ENCODE measurements around the gene GLS2.

The GLS2 gene

DNA sequence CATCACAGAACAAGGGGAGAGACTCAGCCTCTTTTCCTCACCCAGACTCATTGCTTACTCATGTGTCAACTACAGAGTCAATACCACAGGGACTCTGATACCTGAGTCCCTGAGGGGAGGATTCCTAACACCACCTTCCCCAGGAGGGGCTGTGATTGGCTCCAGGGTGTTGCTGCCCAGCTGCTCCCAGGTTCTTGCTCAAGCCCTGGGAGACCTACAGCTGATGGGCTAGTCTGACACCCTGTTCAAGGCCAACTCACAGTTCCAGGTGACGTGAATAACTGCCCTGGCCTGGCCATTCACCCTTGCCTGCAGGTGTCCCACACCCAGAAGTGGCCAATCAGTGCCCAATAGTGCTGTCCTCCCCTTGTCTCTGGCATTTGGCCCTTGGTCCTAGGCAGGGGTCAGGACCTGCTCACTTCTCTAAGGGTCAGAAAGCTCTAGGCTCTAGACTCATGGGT lies 11.0 kb downstream of the GLS2 start:
- CTCF ChIA-PET = interaction anchor here (1.3 to 3.1 kb wide), 2 partner anchors 13 to 288 kb away, joined by 3 to 12 read pairs; partner anchors contain the start of gene SMARCC2
- H3K4me3 ChIP-seq (ENCODE audit: low read depth, low read length) = no peak overlapping the region
- TF ChIP-seq, protein P1, sequence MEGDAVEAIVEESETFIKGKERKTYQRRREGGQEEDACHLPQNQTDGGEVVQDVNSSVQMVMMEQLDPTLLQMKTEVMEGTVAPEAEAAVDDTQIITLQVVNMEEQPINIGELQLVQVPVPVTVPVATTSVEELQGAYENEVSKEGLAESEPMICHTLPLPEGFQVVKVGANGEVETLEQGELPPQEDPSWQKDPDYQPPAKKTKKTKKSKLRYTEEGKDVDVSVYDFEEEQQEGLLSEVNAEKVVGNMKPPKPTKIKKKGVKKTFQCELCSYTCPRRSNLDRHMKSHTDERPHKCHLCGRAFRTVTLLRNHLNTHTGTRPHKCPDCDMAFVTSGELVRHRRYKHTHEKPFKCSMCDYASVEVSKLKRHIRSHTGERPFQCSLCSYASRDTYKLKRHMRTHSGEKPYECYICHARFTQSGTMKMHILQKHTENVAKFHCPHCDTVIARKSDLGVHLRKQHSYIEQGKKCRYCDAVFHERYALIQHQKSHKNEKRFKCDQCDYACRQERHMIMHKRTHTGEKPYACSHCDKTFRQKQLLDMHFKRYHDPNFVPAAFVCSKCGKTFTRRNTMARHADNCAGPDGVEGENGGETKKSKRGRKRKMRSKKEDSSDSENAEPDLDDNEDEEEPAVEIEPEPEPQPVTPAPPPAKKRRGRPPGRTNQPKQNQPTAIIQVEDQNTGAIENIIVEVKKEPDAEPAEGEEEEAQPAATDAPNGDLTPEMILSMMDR (IDR thresholded peaks at IDR 0.05; ENCODE audit: insufficient read depth, low read length, missing control alignments) = no peak
- POLR2A ChIA-PET = no interaction called here
- no peak for DNase-seq (ENCODE audit: low read depth, low spot score)

DNA sequence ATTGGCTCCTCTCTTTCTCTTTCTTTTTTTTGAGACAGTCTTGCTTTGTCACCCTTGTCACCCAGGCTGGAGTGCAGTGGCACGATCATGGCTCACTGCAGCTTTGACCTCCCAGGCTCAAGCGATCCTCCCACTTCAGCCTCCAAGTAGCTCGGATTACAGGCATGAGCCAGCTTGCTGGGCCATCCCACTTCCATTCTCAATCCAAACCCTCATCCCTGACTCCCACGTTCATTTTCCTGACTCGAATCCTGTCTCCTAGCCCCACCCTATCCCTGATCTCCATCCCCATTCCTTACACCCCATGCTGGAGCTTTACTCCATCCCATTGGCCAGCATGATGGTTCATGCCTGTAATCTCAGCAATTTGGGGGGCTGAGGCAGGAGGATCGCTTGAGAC lies 11.8 kb downstream of the GLS2 start:
- ChIA-PET CTCF (interaction anchor here (1.3 to 1.4 kb wide), 2 partner anchors 12 to 38 kb away, joined by 4 to 5 read pairs; no protein-coding TSS in a partner anchor), POLR2A (no interaction called here)
- no peak for DNase-seq (ENCODE audit: low read depth, low spot score)
- no peak overlapping the region for H3K4me3 ChIP-seq (ENCODE audit: low read depth, low read length)
- TF ChIP-seq, protein P1 (IDR thresholded peaks at IDR 0.05; ENCODE audit: insufficient read depth, low read length, missing control alignments) = no peak

DNA sequence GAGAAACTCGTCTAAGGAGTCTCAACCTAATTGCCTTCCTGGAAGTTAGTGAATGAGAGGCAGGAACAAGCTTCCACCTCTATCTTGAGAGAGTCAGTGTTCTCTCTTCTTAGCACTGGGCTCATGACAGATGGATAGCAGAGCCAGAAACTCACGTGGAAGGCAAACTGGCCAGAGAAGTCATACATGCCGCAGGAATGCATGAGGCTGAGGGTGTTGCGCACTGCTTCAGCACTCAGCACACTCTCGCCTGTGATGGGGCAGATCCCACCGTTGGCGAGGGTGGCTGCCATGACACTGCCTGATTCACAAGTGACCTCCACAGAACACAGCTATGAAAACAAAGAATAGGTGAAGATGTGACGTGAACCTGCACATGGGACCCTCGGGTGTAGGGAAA lies 13.6 kb downstream of the GLS2 start:
- POLR2A ChIA-PET = no interaction called here
- TF ChIP-seq, protein P1 (IDR thresholded peaks at IDR 0.05; ENCODE audit: insufficient read depth, low read length, missing control alignments) = no peak
- no peak for DNase-seq (ENCODE audit: low read depth, low spot score)
- CTCF ChIA-PET = interaction anchor here (0.7 to 3.3 kb wide), 3 partner anchors 10 to 285 kb away, joined by 3 to 17 read pairs (median 3); partner anchors contain the start of gene SMARCC2
- H3K4me3 ChIP-seq (ENCODE audit: low read depth, low read length) = no peak overlapping the region

DNA sequence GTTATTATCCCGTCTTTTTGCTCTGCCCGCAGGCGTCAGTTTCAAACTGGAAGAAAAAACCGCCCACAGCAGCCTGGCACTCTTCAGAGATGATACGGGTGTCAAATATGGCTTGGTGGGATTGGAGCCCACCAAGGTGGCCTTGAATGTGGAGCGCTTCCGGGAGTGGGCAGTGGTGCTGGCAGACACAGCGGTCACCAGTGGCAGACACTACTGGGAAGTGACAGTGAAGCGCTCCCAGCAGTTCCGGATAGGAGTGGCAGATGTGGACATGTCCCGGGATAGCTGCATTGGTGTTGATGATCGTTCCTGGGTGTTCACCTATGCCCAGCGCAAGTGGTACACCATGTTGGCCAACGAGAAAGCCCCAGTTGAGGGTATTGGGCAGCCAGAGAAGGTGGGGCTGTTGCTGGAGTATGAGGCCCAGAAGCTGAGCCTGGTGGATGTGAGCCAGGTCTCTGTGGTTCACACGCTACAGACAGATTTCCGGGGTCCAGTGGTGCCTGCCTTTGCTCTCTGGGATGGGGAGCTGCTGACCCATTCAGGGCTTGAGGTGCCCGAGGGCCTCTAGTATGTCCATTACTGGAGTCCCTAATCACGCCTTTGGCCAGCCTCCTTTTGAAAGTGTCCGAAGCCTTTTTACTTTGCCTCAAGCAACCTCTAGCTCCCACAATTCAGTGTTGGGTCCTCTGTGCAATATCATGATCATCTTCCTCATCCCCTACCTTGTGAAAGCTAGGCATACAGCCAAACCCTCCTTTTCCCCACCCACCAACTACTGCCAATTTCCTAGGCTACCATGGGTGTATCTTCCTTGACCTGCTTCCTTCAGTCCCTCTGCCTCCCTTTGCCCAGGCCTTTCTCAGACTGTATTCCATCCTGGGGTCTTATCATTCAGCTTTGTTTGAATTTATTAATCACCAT lies 18.7 kb downstream of the GLS2 start:
- TF ChIP-seq, protein P1 (IDR thresholded peaks at IDR 0.05; ENCODE audit: insufficient read depth, low read length, missing control alignments) = no peak
- ChIA-PET POLR2A (interaction anchor here (0.6 kb wide), 1 partner anchor 254 kb away, joined by 3 read pairs; no protein-coding TSS in a partner anchor), CTCF (interaction anchor here (0.6 to 1.9 kb wide), 7 partner anchors 9 to 211 kb away, joined by 3 to 6 read pairs (median 3); partner anchors contain the start of genes ANKRD52 and MIP)
- peak overlapping the region; percentile 84 for H3K4me3 ChIP-seq (ENCODE audit: low read depth, low read length)
- no peak for DNase-seq (ENCODE audit: low read depth, low spot score)

DNA sequence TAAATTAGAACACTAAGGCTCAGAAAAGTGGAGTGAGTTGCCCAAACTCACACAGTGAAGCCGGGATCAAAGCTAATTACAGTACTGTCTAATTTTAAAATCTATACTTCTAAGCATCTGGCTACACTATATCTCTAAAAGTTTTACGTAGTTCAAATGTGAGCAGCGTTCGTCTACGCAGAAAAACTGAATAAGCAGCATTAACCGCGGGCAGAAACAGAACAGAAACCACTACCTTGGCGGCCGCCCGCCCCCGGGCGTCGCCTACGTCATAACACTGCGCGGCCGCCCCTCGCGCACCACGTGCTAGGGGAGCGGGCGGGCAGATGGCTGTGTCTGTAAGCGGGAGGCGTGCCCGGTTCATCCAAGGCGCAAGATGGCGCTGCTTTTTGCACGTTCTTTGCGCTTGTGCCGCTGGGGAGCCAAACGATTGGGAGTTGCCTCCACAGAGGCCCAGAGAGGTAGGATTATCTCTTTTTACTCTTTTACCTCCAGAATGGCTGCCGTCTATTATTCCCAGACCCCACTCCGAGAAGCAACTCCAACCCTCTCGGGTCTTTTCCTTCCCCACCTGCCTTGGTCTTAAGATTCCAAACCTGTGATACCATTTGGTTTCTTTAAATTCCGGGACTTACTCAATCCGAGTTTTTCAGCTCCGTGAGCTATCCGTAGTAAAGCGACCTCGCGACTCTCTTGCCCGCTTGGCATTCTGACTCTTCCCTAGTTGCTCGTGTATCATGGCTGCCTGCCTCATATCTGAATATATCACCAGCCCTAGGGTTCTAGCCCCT lies 19.6 kb downstream of the GLS2 start, which contains the start of gene SPRYD4:
Gene SPRYD4 (plus strand): TSS at position 363 of the 791 bp plus-strand sequence. CDS start 14 bp downstream, at position 377.
- H3K4me3 ChIP-seq (ENCODE audit: low read depth, low read length) = peak within 1 kb of the TSS; percentile 84
- POLR2A ChIA-PET = interaction anchor here (0.6 kb wide), 1 partner anchor 254 kb away, joined by 3 read pairs; no protein-coding TSS in a partner anchor
- peak; percentile 36 for DNase-seq (ENCODE audit: low read depth, low spot score)
- TF ChIP-seq, protein P1 (IDR thresholded peaks at IDR 0.05; ENCODE audit: insufficient read depth, low read length, missing control alignments) = peak; percentile 50
- CTCF ChIA-PET = interaction anchor here (0.6 to 1.3 kb wide), 5 partner anchors 14 to 278 kb away, joined by 3 read pairs; partner anchors contain the start of genes ANKRD52, CNPY2 and MIP
